GM06990 (cell line): ENCODE results near the gene ZNF652.
A peak's percentile ranks its signal among the peaks of the same experiment; 100 is the strongest.

Source experiments
- DNase-seq: peaks from one replicate; pipeline ENCODE4 v3.0.0-alpha.2; 2011; ENCODE audit not compliant: insufficient read length; ENCODE audit errors: extremely low read depth
- H3K27me3 ChIP-seq: replicated peaks from 2 replicates; pipeline ENCODE4 v1.6.0; 2011; ENCODE audit warnings: low read length; ENCODE audit not compliant: control insufficient read depth, insufficient read depth
- H3K36me3 ChIP-seq: 2 replicates; pipeline ENCODE4 v1.5.1; 2011; ENCODE audit warnings: low read length; ENCODE audit not compliant: control insufficient read depth, insufficient read depth
- H3K4me3 ChIP-seq: replicated peaks from 2 replicates; pipeline ENCODE4 v1.5.1; 2011; ENCODE audit warnings: low read depth, mild to moderate bottlenecking, control low read depth, low read length
- CTCF ChIP-seq: IDR thresholded peaks from 2 replicates; pipeline ENCODE4 v1.5.1; 2011; ENCODE audit warnings: low read length, control low read depth, mild to moderate bottlenecking, inconsistent platforms; ENCODE audit not compliant: insufficient read depth, poor library complexity, severe bottlenecking

The ZNF652 gene

GRCh38 chr17:49364119-49364518, 2.1 kb upstream of the ZNF652 start:
- no peaks in the 10 kb centered on the region; the same call in 1 of the 2 replicates for H3K36me3 ChIP-seq
- H3K4me3 ChIP-seq, result no peak overlapping the region
- H3K27me3 ChIP-seq, result no peaks in the 10 kb centered on the region
- DNase-seq, result no peak
- TF ChIP-seq CTCF, result peak; percentile 17

GRCh38 chr17:49363251-49363650, 1.2 kb upstream of the ZNF652 start:
- no peak for DNase-seq
- no peaks in the 10 kb centered on the region for H3K27me3 ChIP-seq
- TF ChIP-seq CTCF, result no peak
- no peak overlapping the region for H3K4me3 ChIP-seq
- H3K36me3 ChIP-seq, result no peaks in the 10 kb centered on the region; the same call in 1 of the 2 replicates

GRCh38 chr17:49362723-49363117, 670 bp upstream of the ZNF652 start:
- no peaks in the 10 kb centered on the region; the same call in 1 of the 2 replicates for H3K36me3 ChIP-seq
- no peak for TF ChIP-seq CTCF
- no peaks in the 10 kb centered on the region for H3K27me3 ChIP-seq
- H3K4me3 ChIP-seq, result peak overlapping the region; percentile 58
- DNase-seq, result no peak

GRCh38 chr17:49361129-49361901, 735 bp downstream of the ZNF652 start:
- TF ChIP-seq CTCF, result no peak
- Histone ChIP-seq H3K27me3 (no peaks in the 10 kb centered on the region), H3K36me3 (no peaks in the 10 kb centered on the region; the same call in 1 of the 2 replicates), H3K4me3 (peak overlapping the region; percentile 89)
- DNase-seq, result peak; percentile 81

- Histone ChIP-seq H3K4me3 (peak overlapping the region; percentile 89), H3K36me3 (no peaks in the 10 kb centered on the region; the same call in 1 of the 2 replicates), H3K27me3 (no peaks in the 10 kb centered on the region)
- DNase-seq, result no peak
- TF ChIP-seq CTCF, result no peak
These were observed 1.3 kb downstream of the ZNF652 start for GRCh38 chr17:49360796-49361128.
